ENCODE measurements around the gene CACFD1. TPM values are rescaled to one million over a fixed set of nuclear protein-coding genes. Genes with fewer than 3 reads are reported as not detected.

The CACFD1 gene
- total and polyA plus RNA-seq, 2 donors (not counting 3 experiments of a cell fraction or from before 2014, with no cell fraction given), result 9.7 to 11.5 TPM

DNA sequence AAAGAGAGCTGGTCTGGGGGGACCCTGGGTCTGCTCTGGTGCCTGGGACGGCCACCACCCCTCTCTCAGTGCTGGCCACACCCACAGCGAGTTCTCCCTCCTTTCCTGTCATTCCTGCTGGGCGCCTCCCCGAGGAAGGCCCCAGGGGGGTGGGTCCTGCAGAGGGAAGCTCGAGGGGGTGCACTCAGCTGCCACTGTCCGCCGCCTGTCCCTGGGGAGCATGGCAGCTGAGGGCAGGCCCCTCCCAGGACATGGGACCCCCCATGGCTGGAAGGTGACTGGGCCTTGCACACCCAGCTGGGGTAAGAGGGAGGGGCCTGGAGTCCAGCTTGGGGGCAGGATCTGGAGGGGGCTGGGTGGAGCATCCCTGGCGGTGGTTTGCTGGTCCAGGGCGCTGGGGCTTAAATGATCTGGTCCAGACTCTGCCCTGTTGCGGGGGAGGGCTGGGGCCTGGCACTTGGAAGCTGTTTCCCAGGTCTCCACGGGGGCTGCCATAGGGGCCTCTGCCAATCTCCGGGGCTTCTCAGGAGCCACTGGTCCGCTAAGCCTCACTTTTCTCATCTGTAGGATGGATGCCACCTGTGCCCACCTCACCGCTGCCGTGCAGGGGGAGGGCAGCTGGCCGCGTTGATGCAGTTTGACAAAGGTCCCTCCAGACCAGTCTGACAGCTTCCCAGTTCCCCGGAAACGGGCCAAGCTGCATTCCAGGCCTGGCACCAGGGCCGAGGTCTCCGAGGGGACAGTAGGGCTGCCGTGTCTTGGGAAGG, 25.1 kb downstream of the CACFD1 start:
- Histone ChIP-seq H3K27ac (ENCODE audit: insufficient read depth, low read depth, low read length) (no peak overlapping the region), H3K9ac (replicated peaks; ENCODE audit: extremely low read depth, insufficient read depth, low read length) (no peak overlapping the region), H4K20me1 (replicated peaks; ENCODE audit: control insufficient read depth, extremely low read depth, insufficient read depth, low read length) (no peaks in the 10 kb centered on the region), H3K36me3 (ENCODE audit: control insufficient read depth in 2 of 2, extremely low read depth in 1 of 2, insufficient read depth in 2 of 2, low read length in 2 of 2) (no peaks in the 10 kb centered on the region), H3K4me2 (ENCODE audit: insufficient read depth, low read length) (no peak overlapping the region), H2AFZ (ENCODE audit: low read depth, low read length) (no peak overlapping the region), H3K9me3 (replicated peaks; ENCODE audit: control insufficient read depth, insufficient read depth, low read length) (no peaks in the 10 kb centered on the region), H3K4me1 (ENCODE audit: control insufficient read depth, extremely low read depth, insufficient read depth, low read length) (no peaks in the 10 kb centered on the region), H3K27me3 (ENCODE audit: control insufficient read depth in 2 of 2, insufficient read depth in 2 of 2, low read length in 2 of 2) (no peaks in the 10 kb centered on the region), H3K79me2 (ENCODE audit: control insufficient read depth, insufficient read depth, low read length) (no peaks in the 10 kb centered on the region), H3K9me1 (replicated peaks; ENCODE audit: control insufficient read depth, extremely low read depth, insufficient read depth, low read length) (no peaks in the 10 kb centered on the region), H3K4me3 (replicated peaks in 1 of 3; ENCODE audit: insufficient read depth in 1 of 3, low read depth in 1 of 3, low read length in 3 of 3) (no peak overlapping the region)
- TF ChIP-seq POLR2AphosphoS5 (IDR thresholded peaks at IDR 0.05; ENCODE audit: insufficient read depth, low read depth, low read length) (no peak), EZH2 (IDR thresholded peaks at IDR 0.05; ENCODE audit: borderline replicate concordance, low read depth, low read length, severe bottlenecking) (no peak), MYC (IDR thresholded peaks at IDR 0.05; ENCODE audit: low read depth, low read length) (no peak), MAX (IDR thresholded peaks at IDR 0.05; ENCODE audit: insufficient read depth, insufficient read length) (no peak), POLR2A (IDR thresholded peaks at IDR 0.05; ENCODE audit: low read depth, low read length) (no peak), JUN (IDR thresholded peaks at IDR 0.05; ENCODE audit: borderline replicate concordance, insufficient read depth, insufficient read length, low read depth) (no peak), FOS (IDR thresholded peaks at IDR 0.05; ENCODE audit: borderline replicate concordance, insufficient read depth, low read length) (no peak), GATA2 (IDR thresholded peaks at IDR 0.05; ENCODE audit: insufficient read depth, insufficient read length, low read depth, low read length) (no peak), CTCF (IDR thresholded peaks at IDR 0.05; ENCODE audit: extremely low read depth in 1 of 2, insufficient read depth in 1 of 2, low read depth in 1 of 2, low read length in 2 of 2) (no peak)
- POLR2A ChIA-PET, result no interaction called here
- intact Hi-C loops (cut with micrococcal nuclease) (no loop called here), dilution Hi-C loops (cut with MboI; ENCODE audit: extremely low pct_ligation_motif_present, low sequenced_read_pairs) (no loop called here)
- DNase-seq (ENCODE audit: low read depth, low spot score), result no peak
- CTCF ChIA-PET, result interaction anchor here (1.4 to 7.3 kb wide), 6 partner anchors 128 to 463 kb away, joined by 3 to 142 read pairs (median 5); no protein-coding TSS in a partner anchor
- no peak for FAIRE-seq
- BruUV-seq (replicated peaks), result no TSS peak

Data from endothelial cell of umbilical vein (primary cell).